Subcutaneous abdominal adipose tissue (tissue), 5 donors: Measurements from ENCODE around the gene CNTNAP2.
"Not testable (repeated sequence)": the region's sequence is repeated elsewhere in the genome, so short reads cannot be mapped to it uniquely, and the experiment has no call there.

ENCODE experiments used
- H3K27ac ChIP-seq: one replicate; pipeline ENCODE4 v1.7.0; 2013; ENCODE audit warnings: low read depth, mild to moderate bottlenecking, inconsistent platforms, low read length, moderate library complexity
- H3K27me3 ChIP-seq, 5 donors: one replicate each; pipeline ENCODE4 v1.7.0; 2013; ENCODE audit warnings: low read length in 5 of 5, inconsistent platforms in 1 of 5; ENCODE audit not compliant: control insufficient read depth in 5 of 5, insufficient read depth in 4 of 5
- H3K36me3 ChIP-seq, 5 donors: one replicate each; pipeline ENCODE4 v1.7.0; 2013; ENCODE audit warnings: low read length in 5 of 5; ENCODE audit not compliant: control insufficient read depth in 5 of 5, insufficient read depth in 5 of 5
- H3K4me1 ChIP-seq, 5 donors: one replicate each; pipeline ENCODE4 v1.7.0; 2013; ENCODE audit warnings: low read length in 5 of 5, mild to moderate bottlenecking in 3 of 5, moderate library complexity in 1 of 5; ENCODE audit not compliant: control insufficient read depth in 5 of 5, insufficient read depth in 5 of 5
- H3K4me3 ChIP-seq, 5 donors: one replicate each; pipeline ENCODE4 v1.7.0; 2013; ENCODE audit warnings: low read length in 5 of 5, low read depth in 1 of 5
- H3K9ac ChIP-seq, 5 donors: one replicate each; pipeline ENCODE4 v1.7.0; 2013; ENCODE audit warnings: low read length in 5 of 5, mild to moderate bottlenecking in 4 of 5, moderate library complexity in 3 of 5
- H3K9me3 ChIP-seq, 5 donors: one replicate each; pipeline ENCODE4 v1.7.0; 2013; ENCODE audit warnings: low read length in 5 of 5; ENCODE audit not compliant: control insufficient read depth in 5 of 5
- donor health status: healthy.
- donor health status: healthy.
- donor health status: healthy.
- donor health status: healthy.
- donor health status: healthy.

Gene CNTNAP2

GRCh38 chr7:148436571-148436970, 2320.0 kb downstream of the CNTNAP2 start:
- no peaks in the 10 kb centered on the region for H3K27me3 ChIP-seq
- H3K27ac ChIP-seq, result no peak overlapping the region
- peaks cover 0 to 11% (median 4%) of the 10 kb centered on the region in 5 donors for H3K4me1 ChIP-seq
- H3K9me3 ChIP-seq, result peaks cover 0 to 9% (median 0%) of the 10 kb centered on the region in 5 donors
- no peak overlapping the region for H3K9ac ChIP-seq
- no peak overlapping the region for H3K4me3 ChIP-seq
- no peaks in the 10 kb centered on the region for H3K36me3 ChIP-seq

- peaks cover 0 to 11% (median 4%) of the 10 kb centered on the region in 5 donors for H3K4me1 ChIP-seq
- H3K9ac ChIP-seq, result no peak overlapping the region
- no peaks in the 10 kb centered on the region for H3K36me3 ChIP-seq
- no peak overlapping the region for H3K4me3 ChIP-seq
- H3K27ac ChIP-seq, result no peak overlapping the region
- H3K27me3 ChIP-seq, result no peaks in the 10 kb centered on the region
- peaks cover 0 to 9% (median 0%) of the 10 kb centered on the region in 5 donors for H3K9me3 ChIP-seq
Observed at GRCh38 chr7:148437043-148437442, 2320.4 kb downstream of the CNTNAP2 start.

GRCh38 chr7:148442141-148442655, 2325.6 kb downstream of the CNTNAP2 start:
- Histone ChIP-seq H3K27ac (no peak overlapping the region), H3K27me3 (no peaks in the 10 kb centered on the region), H3K9ac (no peak overlapping the region), H3K36me3 (no peaks in the 10 kb centered on the region), H3K4me3 (no peak overlapping the region), H3K9me3 (peaks cover 0 to 18% (median 11%) of the 10 kb centered on the region in 5 donors), H3K4me1 (no peaks in the 10 kb centered on the region)

- no peaks in the 10 kb centered on the region for H3K27me3 ChIP-seq
- H3K27ac ChIP-seq, result no peak overlapping the region
- H3K36me3 ChIP-seq, result no peaks in the 10 kb centered on the region
- H3K4me3 ChIP-seq, result no peak overlapping the region
- H3K4me1 ChIP-seq, result no peaks in the 10 kb centered on the region
- H3K9ac ChIP-seq, result no peak overlapping the region
- peaks cover 0 to 12% (median 11%) of the 10 kb centered on the region in 5 donors for H3K9me3 ChIP-seq
Observed at GRCh38 chr7:148442933-148443332, 2326.3 kb downstream of the CNTNAP2 start.

- Histone ChIP-seq H3K9ac (no peak overlapping the region), H3K4me3 (peak overlapping the region in 1 of 5 donors; percentile 2), H3K4me1 (no peaks in the 10 kb centered on the region), H3K27me3 (no peaks in the 10 kb centered on the region), H3K27ac (no peak overlapping the region), H3K36me3 (no peaks in the 10 kb centered on the region), H3K9me3 (peaks cover 0 to 11% (median 9%) of the 10 kb centered on the region in 5 donors)
Observed at GRCh38 chr7:148445260-148446044, 2328.9 kb downstream of the CNTNAP2 start.

- H3K9ac ChIP-seq, result no peak overlapping the region
- H3K4me3 ChIP-seq, result no peak overlapping the region
- H3K9me3 ChIP-seq, result peaks cover 0 to 11% (median 9%) of the 10 kb centered on the region in 5 donors
- H3K36me3 ChIP-seq, result no peaks in the 10 kb centered on the region
- H3K27ac ChIP-seq, result no peak overlapping the region
- no peaks in the 10 kb centered on the region for H3K27me3 ChIP-seq
- no peaks in the 10 kb centered on the region for H3K4me1 ChIP-seq
Observed at GRCh38 chr7:148447221-148447849, 2330.7 kb downstream of the CNTNAP2 start.

GRCh38 chr7:148451526-148451925, 2334.9 kb downstream of the CNTNAP2 start:
- not testable (repeated sequence) for H3K4me3 ChIP-seq, H3K27ac ChIP-seq, H3K36me3 ChIP-seq, H3K27me3 ChIP-seq, H3K9me3 ChIP-seq, H3K4me1 ChIP-seq, H3K9ac ChIP-seq

GRCh38 chr7:148456351-148456750, 2339.8 kb downstream of the CNTNAP2 start:
- no peak overlapping the region for H3K4me3 ChIP-seq
- no peaks in the 10 kb centered on the region for H3K36me3 ChIP-seq
- H3K27ac ChIP-seq, result no peak overlapping the region
- H3K9me3 ChIP-seq, result no peaks in the 10 kb centered on the region
- H3K4me1 ChIP-seq, result no peaks in the 10 kb centered on the region
- no peaks in the 10 kb centered on the region for H3K27me3 ChIP-seq
- no peak overlapping the region for H3K9ac ChIP-seq

- Histone ChIP-seq H3K27me3 (no peaks in the 10 kb centered on the region), H3K9me3 (no peaks in the 10 kb centered on the region), H3K36me3 (no peaks in the 10 kb centered on the region), H3K27ac (no peak overlapping the region), H3K9ac (no peak overlapping the region), H3K4me3 (no peak overlapping the region), H3K4me1 (no peaks in the 10 kb centered on the region)
Observed at GRCh38 chr7:148457310-148457921, 2340.8 kb downstream of the CNTNAP2 start.

GRCh38 chr7:148458263-148458662, 2341.7 kb downstream of the CNTNAP2 start:
- no peak overlapping the region for H3K27ac ChIP-seq
- H3K36me3 ChIP-seq, result no peaks in the 10 kb centered on the region
- H3K4me3 ChIP-seq, result no peak overlapping the region
- H3K27me3 ChIP-seq, result no peaks in the 10 kb centered on the region
- no peak overlapping the region for H3K9ac ChIP-seq
- H3K4me1 ChIP-seq, result no peaks in the 10 kb centered on the region
- H3K9me3 ChIP-seq, result no peaks in the 10 kb centered on the region
